HepG2 (cell line): Measurements from ENCODE around the gene WFDC6. TPM values are rescaled to one million over a fixed set of nuclear protein-coding genes. Genes with fewer than 3 reads are reported as not detected.

Experiments used
- ATAC-seq: fragments of 200-7000 bp; cut with Tn5 transposase; 3 replicates; pipeline ENCODE4 v1.9.1; 2020; ENCODE audit warnings: mild to moderate bottlenecking, moderate library complexity
- BruUV-seq: library from RNA; stranded (reverse); fragments of 400-500 nt; replicated peaks from 2 replicates; lab custom pipeline; 2021; lab: Mats Ljungman, UMichigan
- CTCF ChIA-PET: fragments of 300-600 bp; formaldehyde crosslinking; extraction: SDS; loops from one replicate; lab custom pipeline; 2021; ENCODE audit warnings: low total read pairs, inconsistent platforms, low intra/inter-chr PET ratio; lab: Yijun Ruan, JAX
- POLR2A ChIA-PET: fragments of 350-600 bp; sonication (Branson Sonifier 250); formaldehyde crosslinking; loops from one replicate; lab custom pipeline; 2020; ENCODE audit warnings: antibody characterized with exemption, inconsistent platforms; lab: Yijun Ruan, JAX
- DNase-seq: peaks from one replicate; pipeline ENCODE4 v3.0.0-alpha.2; 2015; ENCODE audit warnings: low spot score
- FAIRE-seq: peaks from 3 replicates; lab custom pipeline; 2011; peaks lifted over from hg19 to GRCh38; lab: Jason Lieb, UNC
- H2AFZ ChIP-seq: one replicate; pipeline ENCODE4 v1.6.1; 2011; ENCODE audit warnings: low read length, inconsistent platforms
- H3K27ac ChIP-seq: fragments of 300-600 bp; 3 replicates; pipeline ENCODE4 v1.8.0; 2011; ENCODE audit warnings: mixed run types, mild to moderate bottlenecking, mixed read lengths, low read length, inconsistent platforms; ENCODE audit not compliant: insufficient read depth; ENCODE audit errors: extremely low read length
- H3K27me3 ChIP-seq, 2 experiments: fragments of 200-600 bp in 1 of 2; 2 replicates in 1 of 2; 3 replicates in 1 of 2; pipeline versions ENCODE4 v1.6.0 to v1.8.0; 2011; ENCODE audit warnings: low read length in 2 of 2, mild to moderate bottlenecking in 2 of 2, moderate library complexity in 2 of 2, inconsistent platforms in 1 of 2; ENCODE audit not compliant: insufficient read depth in 2 of 2, control insufficient read depth in 1 of 2
- H3K36me3 ChIP-seq, 2 experiments: fragments of 200-600 bp in 1 of 2; replicated peaks in 1 of 2; 2 replicates in 1 of 2; 3 replicates in 1 of 2; pipeline versions ENCODE4 v1.5.1 to v1.8.0; 2011; ENCODE audit warnings: low read length in 2 of 2, inconsistent platforms in 1 of 2; ENCODE audit not compliant: insufficient read depth in 2 of 2, control insufficient read depth in 1 of 2
- H3K4me1 ChIP-seq: 2 replicates; pipeline ENCODE4 v1.5.1; 2012; ENCODE audit warnings: low read length, inconsistent platforms; ENCODE audit not compliant: insufficient read depth
- H3K4me2 ChIP-seq: 2 replicates; pipeline ENCODE4 v1.6.0; 2011; ENCODE audit warnings: low read depth, low read length, inconsistent platforms
- H3K4me3 ChIP-seq, 3 experiments: fragments of 200-600 bp in 1 of 3; sonication (generic), shearing (Covaris generic) in 1 of 3; replicated peaks in 1 of 3; 2 replicates each; pipeline ENCODE4 v1.5.1; 2011 to 2016; ENCODE audit warnings: low read length in 3 of 3, inconsistent platforms in 2 of 3, low read depth in 2 of 3, mild to moderate bottlenecking in 2 of 3, control low read depth in 1 of 3, mixed read lengths in 1 of 3; ENCODE audit not compliant: insufficient read depth in 1 of 3
- H3K79me2 ChIP-seq: one replicate; pipeline ENCODE4 v1.6.1; 2011; ENCODE audit warnings: low read length, inconsistent platforms; ENCODE audit not compliant: insufficient read depth
- H3K9ac ChIP-seq: 2 replicates; pipeline ENCODE4 v1.6.0; 2011; ENCODE audit warnings: mild to moderate bottlenecking, low read depth, low read length, inconsistent platforms; ENCODE audit not compliant: insufficient read depth
- H3K9me3 ChIP-seq: 2 replicates; pipeline ENCODE4 v1.5.1; 2012; ENCODE audit warnings: mild to moderate bottlenecking, low read length
- H4K20me1 ChIP-seq: 2 replicates; pipeline ENCODE4 v1.6.0; 2011; ENCODE audit warnings: inconsistent platforms, mild to moderate bottlenecking, low read length, moderate library complexity; ENCODE audit not compliant: insufficient read depth
- NR2C2 ChIP-seq: sonication (generic); formaldehyde crosslinking; IDR thresholded peaks from 2 replicates; pipeline ENCODE4 v1.4.0; 2020; ENCODE audit warnings: missing genetic modification reagents, mild to moderate bottlenecking, moderate library complexity, borderline replicate concordance
- WGBS: methylation state at CpG from one replicate; pipeline ENCODE4 v1.1.6; 2017; ENCODE audit warnings: low lambda C conversion rate; 5-methylcytosine and 5-hydroxymethylcytosine counted together
- in situ Hi-C: cut with HindIII; loops from 2 replicates; pipeline ENCODE4 v1.10.0; 2017; ENCODE audit warnings: low pct_unique_long_range_greater_than_20kb; ENCODE audit not compliant: extremely low pct_ligation_motif_present
- intact Hi-C: fragments of 100-400 bp; cut with micrococcal nuclease; formaldehyde crosslinking; loops from one replicate; pipeline ENCODE4 v1.10.0; 2022; ENCODE audit not compliant: unreplicated experiment
- polyA plus RNA-seq, 8 experiments: library from polyadenylated mRNA; depleted of rRNA in 3 of 8; stranded (reverse) in 7 of 8; unstranded in 1 of 8; fragments of >200 nt; fragmentation: Illumina TruSeq in 4 of 8; extraction: Trizol in 4 of 8; gene quantifications; 2 replicates each; pipeline versions ENCODE4 v1.2.1 to v1.2.3, GENCODE V29; 2011 to 2016; ENCODE audit warnings: low read depth in 4 of 8, missing spikeins in 1 of 8, mixed read lengths in 1 of 8; ENCODE audit not compliant: insufficient read depth in 1 of 8
- total RNA-seq, 5 experiments: library from RNA; depleted of rRNA; stranded (reverse); fragments of >200 nt; fragmentation: Illumina TruSeq; extraction: Trizol; gene quantifications; 2 replicates each; pipeline ENCODE4 v1.2.3, GENCODE V29; 2016; ENCODE audit warnings: low read depth in 1 of 5
- TF ChIP-seq, protein P1 (sequence below): IDR thresholded peaks from 2 replicates; pipeline ENCODE4 v1.6.1; 2012; ENCODE audit warnings: inconsistent platforms
- TF ChIP-seq, protein P2 (sequence below): sonication (generic); formaldehyde crosslinking; IDR thresholded peaks from 2 replicates; pipeline ENCODE4 v1.5.0; 2020; ENCODE audit warnings: missing genetic modification reagents, mild to moderate bottlenecking, borderline replicate concordance
- TF ChIP-seq, protein P3 (sequence below): sonication (generic); formaldehyde crosslinking; IDR thresholded peaks from 2 replicates; pipeline ENCODE4 v1.9.0; 2022; ENCODE audit warnings: low read depth, missing genetic modification reagents

Gene WFDC6
- total and polyA plus RNA-seq, 2 of the 13 experiments (the other 11 are each of a cell fraction or from before 2014, with no cell fraction given) = not detected

DNA sequence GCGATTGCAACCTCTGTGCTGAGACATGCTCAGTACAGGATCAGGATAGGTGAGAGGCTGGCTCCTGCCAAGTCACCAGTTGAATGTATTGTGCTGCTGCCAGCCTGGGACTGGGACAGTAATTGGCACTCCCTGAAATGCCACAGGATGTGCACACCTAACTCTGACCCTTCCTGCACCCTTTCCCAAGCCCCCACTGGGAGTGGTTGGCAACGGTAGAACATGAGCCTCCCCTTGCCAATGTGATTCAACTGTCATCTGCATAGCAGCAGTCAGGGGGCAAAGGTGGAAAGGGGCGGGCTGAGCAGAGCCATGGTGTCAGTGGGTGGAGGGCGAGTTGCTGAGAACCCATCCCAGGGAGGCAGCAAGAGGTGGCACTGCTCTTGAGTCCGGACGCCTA lies 39.3 kb downstream of the WFDC6 start:
- Histone ChIP-seq H3K27ac (no peak overlapping the region), H2AFZ (no peak overlapping the region), H3K4me2 (no peak overlapping the region), H3K9ac (no peak overlapping the region), H4K20me1 (no peaks in the 10 kb centered on the region), H3K9me3 (no peaks in the 10 kb centered on the region), H3K27me3 (peaks cover 3 to 8% of the 10 kb centered on the region in 2 experiments; a peak in 4 of 5 replicates), H3K4me1 (0 out of 2 replicates have a peak, but pooled peaks cover 5% of the 10 kb centered on the region), H3K79me2 (no peaks in the 10 kb centered on the region), H3K36me3 (no peaks in the 10 kb centered on the region), H3K4me3 (no peak overlapping the region)
- BruUV-seq = no TSS peak
- intact Hi-C loops (no loop called here), in situ Hi-C loops (no loop called here)
- TF ChIP-seq, protein P1, sequence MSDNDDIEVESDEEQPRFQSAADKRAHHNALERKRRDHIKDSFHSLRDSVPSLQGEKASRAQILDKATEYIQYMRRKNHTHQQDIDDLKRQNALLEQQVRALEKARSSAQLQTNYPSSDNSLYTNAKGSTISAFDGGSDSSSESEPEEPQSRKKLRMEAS = no peak
- TF ChIP-seq, protein P2, sequence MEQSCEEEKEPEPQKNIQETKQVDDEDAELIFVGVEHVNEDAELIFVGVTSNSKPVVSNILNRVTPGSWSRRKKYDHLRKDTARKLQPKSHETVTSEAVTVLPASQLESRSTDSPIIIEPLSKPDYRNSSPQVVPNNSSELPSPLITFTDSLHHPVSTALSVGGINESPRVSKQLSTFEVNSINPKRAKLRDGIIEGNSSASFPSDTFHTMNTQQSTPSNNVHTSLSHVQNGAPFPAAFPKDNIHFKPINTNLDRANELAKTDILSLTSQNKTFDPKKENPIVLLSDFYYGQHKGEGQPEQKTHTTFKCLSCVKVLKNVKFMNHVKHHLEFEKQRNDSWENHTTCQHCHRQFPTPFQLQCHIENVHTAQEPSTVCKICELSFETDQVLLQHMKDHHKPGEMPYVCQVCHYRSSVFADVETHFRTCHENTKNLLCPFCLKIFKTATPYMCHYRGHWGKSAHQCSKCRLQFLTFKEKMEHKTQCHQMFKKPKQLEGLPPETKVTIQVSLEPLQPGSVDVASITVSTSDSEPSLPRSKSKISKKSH (CRISPR knock-in tag) = 0 out of 2 replicates have a peak, but pooled peaks have one; percentile 52
- TF ChIP-seq, protein P3, sequence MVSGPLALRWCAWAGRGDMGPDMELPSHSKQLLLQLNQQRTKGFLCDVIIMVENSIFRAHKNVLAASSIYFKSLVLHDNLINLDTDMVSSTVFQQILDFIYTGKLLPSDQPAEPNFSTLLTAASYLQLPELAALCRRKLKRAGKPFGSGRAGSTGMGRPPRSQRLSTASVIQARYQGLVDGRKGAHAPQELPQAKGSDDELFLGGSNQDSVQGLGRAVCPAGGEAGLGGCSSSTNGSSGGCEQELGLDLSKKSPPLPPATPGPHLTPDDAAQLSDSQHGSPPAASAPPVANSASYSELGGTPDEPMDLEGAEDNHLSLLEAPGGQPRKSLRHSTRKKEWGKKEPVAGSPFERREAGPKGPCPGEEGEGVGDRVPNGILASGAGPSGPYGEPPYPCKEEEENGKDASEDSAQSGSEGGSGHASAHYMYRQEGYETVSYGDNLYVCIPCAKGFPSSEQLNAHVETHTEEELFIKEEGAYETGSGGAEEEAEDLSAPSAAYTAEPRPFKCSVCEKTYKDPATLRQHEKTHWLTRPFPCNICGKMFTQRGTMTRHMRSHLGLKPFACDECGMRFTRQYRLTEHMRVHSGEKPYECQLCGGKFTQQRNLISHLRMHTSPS (CRISPR knock-in tag) = 0 out of 2 replicates have a peak, but pooled peaks have one; percentile 42
- TF ChIP-seq NR2C2 (CRISPR knock-in tag) = 0 out of 2 replicates have a peak, but pooled peaks have one; percentile 32
- ATAC-seq (peak; percentile 94), FAIRE-seq (no peak), DNase-seq (peak; percentile 27)
- WGBS = 6% methylated on average over 6 of the region's 6 CpGs
- CTCF ChIA-PET = no interaction called here
- POLR2A ChIA-PET = no interaction called here
